ENCODE results near the gene STARD8. TPM values are rescaled to one million over a fixed set of nuclear protein-coding genes. Genes with fewer than 3 reads are reported as not detected.

Gene STARD8
- total RNA-seq, 1 experiment from 2014 or later, result 0.91 TPM

DNA sequence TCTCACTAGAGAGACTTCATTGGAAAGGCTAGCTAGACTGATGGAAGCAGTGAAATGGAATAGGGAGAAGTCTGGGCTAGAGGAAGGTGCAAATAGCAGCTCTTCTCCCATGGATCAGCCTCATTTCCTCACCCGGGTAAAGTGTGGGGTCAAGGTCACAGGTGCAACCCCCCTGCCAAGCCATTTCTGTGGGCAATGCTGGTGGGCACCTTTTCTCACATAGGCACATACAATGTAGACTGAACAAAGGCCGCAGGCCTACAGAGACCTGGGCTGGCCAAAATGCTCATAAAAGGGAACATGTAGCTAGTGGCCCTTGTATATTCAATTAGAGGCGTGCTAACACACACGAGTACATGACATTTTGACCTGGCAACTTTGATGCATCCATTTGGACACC lies 109.9 kb downstream of the STARD8 start:
- Histone ChIP-seq H3K9ac (ENCODE audit: low read length) (no peak overlapping the region), H3K4me2 (ENCODE audit: low read length) (no peak overlapping the region), H3K9me2 (replicated peaks; ENCODE audit: low read length) (no peaks in the 10 kb centered on the region), H2AFZ (ENCODE audit: low read length) (no peak overlapping the region), H4K20me1 (ENCODE audit: low read length) (no peaks in the 10 kb centered on the region), H3K79me2 (ENCODE audit: low read length) (no peaks in the 10 kb centered on the region), H3K27ac (ENCODE audit: low read length) (no peak overlapping the region), H3K4me3 (ENCODE audit: low read length) (no peak overlapping the region), H3K4me1 (ENCODE audit: insufficient read depth, low read length) (no peaks in the 10 kb centered on the region), H3K9me3 (ENCODE audit: low read length) (no peaks in the 10 kb centered on the region), H3F3A (ENCODE audit: low read length, unreplicated experiment) (no peaks in the 10 kb centered on the region), H3K27me3 (ENCODE audit: low read length) (no peaks in the 10 kb centered on the region), H3K36me3 (ENCODE audit: low read depth, low read length) (no peaks in the 10 kb centered on the region)
- ChIA-PET POLR2A (ENCODE audit: unreplicated experiment) (no interaction called here), CTCF (interaction anchor here (0.6 kb wide), 1 partner anchor 534 kb away, joined by 3 read pairs; no protein-coding TSS in a partner anchor)
- TF ChIP-seq EZH2 (IDR thresholded peaks at IDR 0.05; ENCODE audit: low read length, unreplicated experiment) (no peak), EZH2phosphoT487 (IDR thresholded peaks at IDR 0.05; ENCODE audit: borderline replicate concordance, low read length) (no peak), CTCF (conservative IDR thresholded peaks at IDR 0.05; ENCODE audit: low read depth, low read length) (no peak)
- no TSS peak for BruUV-seq (replicated peaks)
- ATAC-seq, result no peak
- intact Hi-C loops (cut with micrococcal nuclease), result no loop called here
- DNase-seq, result no peak

DNA sequence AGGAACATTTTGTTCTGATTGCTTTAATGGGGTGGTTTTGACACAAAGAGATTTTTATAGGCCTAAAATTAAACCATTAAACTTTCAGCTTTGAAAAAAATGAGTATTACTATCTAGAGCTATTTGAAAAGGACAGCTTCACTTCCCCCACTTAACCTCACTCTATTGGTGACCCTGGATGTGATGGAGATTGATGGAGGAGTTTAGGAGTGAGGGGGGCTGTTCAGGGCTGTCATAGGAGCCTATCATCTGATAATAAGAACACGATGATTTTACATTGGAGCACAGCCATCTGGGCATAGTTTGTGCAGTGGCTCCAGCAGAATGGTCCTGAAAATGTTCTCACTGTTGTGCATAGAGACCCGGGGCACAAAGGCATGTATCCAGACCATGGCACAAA lies 110.3 kb downstream of the STARD8 start:
- H4K20me1 ChIP-seq (ENCODE audit: low read length), result no peaks in the 10 kb centered on the region
- H3K9me3 ChIP-seq (ENCODE audit: low read length), result no peaks in the 10 kb centered on the region
- H2AFZ ChIP-seq (ENCODE audit: low read length), result no peak overlapping the region
- BruUV-seq (replicated peaks), result no TSS peak
- no peak overlapping the region for H3K4me2 ChIP-seq (ENCODE audit: low read length)
- no peaks in the 10 kb centered on the region for H3K4me1 ChIP-seq (ENCODE audit: insufficient read depth, low read length)
- POLR2A ChIA-PET (ENCODE audit: unreplicated experiment), result no interaction called here
- H3K36me3 ChIP-seq (ENCODE audit: low read depth, low read length), result no peaks in the 10 kb centered on the region
- CTCF ChIA-PET, result interaction anchor here (0.6 kb wide), 1 partner anchor 534 kb away, joined by 3 read pairs; no protein-coding TSS in a partner anchor
- H3K79me2 ChIP-seq (ENCODE audit: low read length), result no peaks in the 10 kb centered on the region
- H3K9ac ChIP-seq (ENCODE audit: low read length), result no peak overlapping the region
- H3K27ac ChIP-seq (ENCODE audit: low read length), result no peak overlapping the region
- no peaks in the 10 kb centered on the region for H3K9me2 ChIP-seq (replicated peaks; ENCODE audit: low read length)
- no peaks in the 10 kb centered on the region for H3F3A ChIP-seq (ENCODE audit: low read length, unreplicated experiment)
- TF ChIP-seq EZH2phosphoT487 (IDR thresholded peaks at IDR 0.05; ENCODE audit: borderline replicate concordance, low read length) (no peak), EZH2 (IDR thresholded peaks at IDR 0.05; ENCODE audit: low read length, unreplicated experiment) (no peak), CTCF (conservative IDR thresholded peaks at IDR 0.05; ENCODE audit: low read depth, low read length) (no peak)
- H3K27me3 ChIP-seq (ENCODE audit: low read length), result no peaks in the 10 kb centered on the region
- intact Hi-C loops (cut with micrococcal nuclease), result no loop called here
- ATAC-seq (no peak), DNase-seq (no peak)
- H3K4me3 ChIP-seq (ENCODE audit: low read length), result no peak overlapping the region

GRCh38 chrX:68758671-68759070 lies 111.2 kb downstream of the STARD8 start:
- Histone ChIP-seq H3K9me2 (replicated peaks; ENCODE audit: low read length) (no peaks in the 10 kb centered on the region), H3K9ac (ENCODE audit: low read length) (no peak overlapping the region), H3K4me1 (ENCODE audit: insufficient read depth, low read length) (no peaks in the 10 kb centered on the region), H3K9me3 (ENCODE audit: low read length) (no peaks in the 10 kb centered on the region), H3K36me3 (ENCODE audit: low read depth, low read length) (no peaks in the 10 kb centered on the region), H2AFZ (ENCODE audit: low read length) (no peak overlapping the region), H3K79me2 (ENCODE audit: low read length) (no peaks in the 10 kb centered on the region), H3K27me3 (ENCODE audit: low read length) (0 out of 2 replicates have a peak, but pooled peaks cover 9% of the 10 kb centered on the region), H3K4me2 (ENCODE audit: low read length) (no peak overlapping the region), H3F3A (ENCODE audit: low read length, unreplicated experiment) (no peaks in the 10 kb centered on the region), H4K20me1 (ENCODE audit: low read length) (no peaks in the 10 kb centered on the region), H3K4me3 (ENCODE audit: low read length) (no peak overlapping the region), H3K27ac (ENCODE audit: low read length) (no peak overlapping the region)
- DNase-seq (no peak), ATAC-seq (no peak)
- CTCF ChIA-PET, result no interaction called here
- TF ChIP-seq EZH2phosphoT487 (IDR thresholded peaks at IDR 0.05; ENCODE audit: borderline replicate concordance, low read length), result no peak
- TF ChIP-seq EZH2 (IDR thresholded peaks at IDR 0.05; ENCODE audit: low read length, unreplicated experiment), result no peak
- no peak for TF ChIP-seq CTCF (conservative IDR thresholded peaks at IDR 0.05; ENCODE audit: low read depth, low read length)
- POLR2A ChIA-PET (ENCODE audit: unreplicated experiment), result no interaction called here
- BruUV-seq (replicated peaks), result no TSS peak
- intact Hi-C loops (cut with micrococcal nuclease), result no loop called here

All from PC-3 (cell line).